GM21529 (cell line): ENCODE measurements around the gene XBP1.
"Not testable (repeated sequence)": the region's sequence is repeated elsewhere in the genome, so short reads cannot be mapped to it uniquely, and the experiment has no call there.

ENCODE experiments used
- ATAC-seq: cut with Tn5 transposase; IDR thresholded peaks from one replicate; pipeline ENCODE4 v1.9.1; 2021; ENCODE audit not compliant: unreplicated experiment

XBP1 gene

DNA sequence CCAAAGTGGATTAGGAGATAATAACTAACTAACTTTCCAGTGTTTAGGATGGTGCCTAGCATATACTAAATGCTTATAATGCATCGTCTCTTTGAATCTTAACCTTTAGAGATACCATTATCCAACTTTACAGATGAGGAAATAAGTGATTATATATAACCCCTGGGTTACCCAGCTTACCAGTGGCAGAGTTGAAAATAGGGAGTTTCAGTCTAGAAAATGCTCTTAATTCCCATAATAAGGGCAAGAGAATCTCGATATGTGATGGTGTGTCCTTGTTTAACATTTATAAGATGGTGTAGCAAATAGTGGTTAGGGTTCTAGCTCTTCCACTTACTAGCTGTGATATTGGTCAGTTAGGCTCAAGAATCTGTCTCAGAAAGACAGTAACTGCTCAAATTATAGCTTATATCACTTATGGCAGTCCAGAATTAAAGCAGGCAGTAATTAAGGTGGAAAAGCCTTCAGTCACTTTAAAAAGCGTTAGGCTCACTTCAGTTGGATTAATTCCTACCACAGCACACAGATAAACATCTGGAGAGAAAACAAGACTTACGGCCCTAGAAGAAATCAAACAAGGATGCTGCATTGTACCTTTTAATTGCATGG, 6.3 kb downstream of the XBP1 start:
- ATAC-seq = no peak

DNA sequence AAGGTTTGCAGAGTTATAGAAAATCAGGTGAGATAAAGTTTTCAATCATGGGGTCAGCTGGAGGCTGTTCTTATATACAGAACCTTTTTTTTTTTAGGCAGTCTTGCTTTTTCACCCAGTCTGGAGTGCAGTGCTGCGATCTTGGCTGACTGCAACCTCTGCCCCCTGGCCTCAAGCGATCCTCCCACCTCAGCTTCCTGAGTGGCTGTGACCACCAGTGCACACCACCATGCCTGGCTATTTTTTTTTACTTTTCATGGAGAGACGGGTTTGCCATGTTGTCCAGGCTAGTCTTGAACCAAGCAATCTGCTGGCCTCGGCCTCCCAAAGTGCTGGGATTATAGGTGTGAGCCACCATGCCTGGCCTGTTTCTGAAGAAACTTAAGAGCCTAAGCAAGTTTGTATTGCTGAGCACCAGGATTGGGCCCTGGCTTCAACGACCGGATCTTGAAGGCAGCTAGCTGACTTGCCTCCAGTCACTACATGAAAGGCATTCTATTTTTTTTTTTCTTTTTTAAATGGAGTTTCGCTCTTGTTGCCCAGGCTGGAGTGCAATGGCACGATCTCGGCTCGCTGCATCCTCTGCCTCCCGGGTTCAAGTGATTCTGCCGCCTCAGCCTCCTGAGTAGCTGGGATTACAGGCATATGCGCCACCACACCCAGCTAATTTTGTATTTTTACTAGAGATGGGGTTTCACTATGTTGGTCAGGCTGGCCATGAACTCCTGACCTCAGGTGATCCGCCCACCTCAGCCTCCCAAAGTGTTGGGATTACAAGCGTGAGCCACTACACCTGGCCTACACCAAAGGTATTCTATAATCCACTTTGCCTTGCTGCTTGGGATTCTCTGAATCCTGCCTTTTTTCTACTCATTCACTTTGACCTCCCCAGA, 7.6 kb downstream of the XBP1 start:
- peak; percentile 41 for ATAC-seq

DNA sequence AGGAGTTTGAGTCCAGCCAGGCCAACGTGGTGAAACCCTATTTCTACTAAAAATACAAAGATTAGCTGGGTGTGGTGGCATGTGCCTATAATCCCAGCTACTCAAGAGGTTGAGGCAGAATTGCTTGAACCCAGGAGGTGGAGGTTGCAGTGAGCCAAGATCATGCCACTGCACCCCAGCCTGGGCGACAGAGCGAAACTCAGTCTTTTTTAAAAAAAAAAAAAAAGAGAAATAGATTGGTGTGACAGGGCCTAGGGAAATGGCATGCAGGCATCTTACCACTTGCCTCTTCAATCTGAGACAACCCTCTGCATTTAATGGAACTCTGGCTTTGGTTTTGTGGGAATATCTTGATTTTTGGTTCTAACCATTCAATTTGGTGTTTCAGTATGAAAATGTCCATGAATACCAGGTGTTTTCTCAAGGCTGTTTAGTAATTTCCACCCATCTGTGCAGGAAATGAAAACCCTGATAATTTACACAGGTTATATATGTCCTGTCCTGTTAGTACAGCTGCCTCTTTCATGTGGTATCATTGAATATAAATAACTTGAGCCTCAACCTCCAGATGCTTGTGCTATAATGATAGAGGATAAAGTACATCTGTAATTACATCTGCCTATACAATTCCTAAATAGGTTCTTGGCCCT, 8.4 kb downstream of the XBP1 start:
- ATAC-seq = peak; percentile 64

DNA sequence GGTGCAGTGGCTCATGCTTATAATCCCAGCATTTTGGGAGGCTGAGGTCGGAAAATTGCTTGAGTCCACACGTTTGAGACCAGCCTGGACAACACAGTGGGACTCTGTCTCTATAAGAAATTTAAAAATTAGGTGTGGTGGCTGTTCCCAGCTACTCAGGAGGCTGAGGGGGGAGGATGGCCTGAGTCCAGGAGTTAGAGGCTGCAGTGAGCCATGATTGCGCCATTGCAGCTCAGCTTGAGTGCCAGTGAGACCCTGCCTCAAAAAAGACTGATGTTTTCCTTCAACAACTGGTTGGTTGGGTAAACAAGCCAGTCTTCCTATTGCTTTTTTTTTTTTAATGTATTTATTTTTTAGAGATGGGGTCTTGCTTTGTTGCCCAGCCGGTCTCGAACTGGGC, 9.2 kb downstream of the XBP1 start:
- no peak for ATAC-seq

DNA sequence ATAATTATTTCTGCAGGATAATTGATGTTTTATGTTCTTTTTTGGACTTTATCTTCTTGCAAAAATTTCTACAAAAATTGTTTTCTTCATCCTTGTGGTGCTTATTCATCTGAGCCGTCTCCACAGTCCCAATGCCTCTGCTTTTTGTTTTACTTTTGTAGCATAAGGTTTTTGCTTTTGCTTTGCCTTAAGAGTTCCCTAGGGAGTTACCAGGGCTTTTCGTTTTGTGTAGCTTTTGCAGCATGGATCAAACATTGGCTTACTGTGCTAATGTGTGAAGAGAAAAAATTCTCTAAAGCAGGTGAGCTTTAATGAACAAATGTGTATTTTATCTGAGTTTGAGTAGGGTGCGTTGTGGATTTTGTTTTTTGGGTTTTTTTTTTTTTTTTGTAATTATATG, 11.8 kb downstream of the XBP1 start:
- ATAC-seq = no peak

DNA sequence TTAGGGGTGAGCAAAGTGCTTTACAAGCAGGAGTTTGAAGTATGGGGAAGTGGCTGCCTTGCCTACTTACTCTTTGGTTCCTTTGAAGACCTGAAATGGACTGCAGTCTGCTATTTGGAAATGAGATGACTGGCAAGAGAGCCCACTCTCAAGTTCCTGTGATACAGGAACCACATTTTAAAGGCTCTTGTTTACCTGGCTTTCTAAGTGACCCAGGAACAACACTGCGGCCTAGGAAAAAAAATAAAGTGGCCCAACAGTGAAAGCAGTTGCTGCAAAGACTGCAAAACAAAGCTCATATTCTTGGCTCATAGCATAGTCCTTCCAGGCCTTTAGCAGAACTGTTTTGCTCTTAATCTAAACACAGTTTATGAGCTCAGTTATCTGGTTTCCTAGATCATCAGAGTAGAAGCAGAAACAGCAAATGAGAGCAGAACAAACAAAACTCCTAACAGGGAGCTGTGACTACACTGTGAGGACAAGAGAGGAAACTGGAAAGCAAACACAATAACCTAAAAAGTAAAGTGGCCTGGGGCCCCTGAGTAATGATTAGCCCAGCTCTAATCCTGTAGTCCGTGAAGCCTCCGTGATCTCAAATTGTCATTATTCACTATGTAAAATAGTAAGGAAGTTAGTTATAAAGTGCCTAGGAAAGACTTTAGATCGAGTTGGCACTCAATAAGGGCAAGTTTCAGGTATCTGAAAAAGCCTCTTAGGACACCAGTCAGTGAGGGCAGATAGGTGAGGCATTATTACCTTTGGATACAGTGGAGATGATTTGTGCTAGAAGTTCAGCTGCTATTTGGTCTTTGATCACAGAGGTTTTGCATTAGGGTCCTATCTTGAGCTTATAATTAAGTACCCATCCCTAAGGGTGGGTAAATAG, 16.3 kb downstream of the XBP1 start:
- ATAC-seq = no peak

DNA sequence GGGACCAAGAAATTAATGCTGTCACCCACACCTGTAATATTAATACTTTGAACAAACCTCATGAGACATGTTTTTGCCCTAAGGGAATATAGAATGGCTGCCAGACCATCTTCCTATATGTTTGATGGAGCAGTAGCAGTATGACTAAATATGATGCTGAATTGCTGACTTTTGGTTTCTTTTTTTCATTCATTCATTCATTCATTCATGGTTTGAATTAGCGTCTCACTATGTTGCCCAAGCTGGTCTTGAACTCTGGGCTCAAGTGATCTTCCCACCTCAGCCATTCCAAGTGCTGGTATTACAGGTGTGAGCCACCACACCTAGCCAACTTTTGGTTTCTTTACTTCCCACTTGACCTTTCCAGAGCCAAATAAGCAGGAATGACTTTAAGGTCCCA, 20.1 kb downstream of the XBP1 start:
- ATAC-seq = no peak

DNA sequence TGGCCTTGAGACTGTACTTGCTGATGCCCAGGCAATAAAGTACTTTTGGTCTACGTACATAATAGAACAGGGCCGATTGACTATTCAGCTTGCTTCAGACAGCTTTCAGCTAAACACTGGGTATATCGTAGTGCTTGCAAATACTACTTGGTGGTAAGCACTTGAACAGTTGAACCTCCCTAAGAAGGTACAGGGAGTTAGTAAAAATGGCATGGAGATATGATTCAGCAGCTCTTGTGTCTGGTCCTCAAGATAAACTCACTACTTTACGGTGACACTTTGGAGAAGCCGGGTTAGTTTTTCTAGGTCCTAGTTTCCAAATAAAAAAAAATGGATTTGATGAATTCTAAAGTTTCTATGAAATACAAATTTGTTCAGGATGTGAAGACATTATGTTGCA, 20.5 kb downstream of the XBP1 start:
- ATAC-seq = no peak

DNA sequence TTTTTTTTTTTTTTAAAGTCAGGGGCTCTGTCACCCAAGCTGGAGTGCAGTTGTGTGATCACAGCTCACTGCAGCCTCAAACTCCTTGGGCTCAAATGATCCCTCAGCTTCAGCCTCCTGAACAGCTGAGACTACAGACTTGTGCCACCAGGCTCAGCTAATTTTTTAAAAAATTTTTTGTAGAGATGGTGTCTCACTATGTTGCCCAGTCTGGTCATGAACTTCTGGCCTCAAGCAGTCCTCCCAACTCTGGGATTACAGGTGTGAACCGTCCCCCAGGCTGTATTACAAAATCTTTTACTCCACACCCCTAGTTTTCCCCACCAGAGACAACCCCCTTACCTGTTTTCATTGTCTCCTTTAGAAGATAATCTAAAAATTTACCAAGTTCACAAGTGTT, 26.0 kb downstream of the XBP1 start:
- ATAC-seq = no peak

DNA sequence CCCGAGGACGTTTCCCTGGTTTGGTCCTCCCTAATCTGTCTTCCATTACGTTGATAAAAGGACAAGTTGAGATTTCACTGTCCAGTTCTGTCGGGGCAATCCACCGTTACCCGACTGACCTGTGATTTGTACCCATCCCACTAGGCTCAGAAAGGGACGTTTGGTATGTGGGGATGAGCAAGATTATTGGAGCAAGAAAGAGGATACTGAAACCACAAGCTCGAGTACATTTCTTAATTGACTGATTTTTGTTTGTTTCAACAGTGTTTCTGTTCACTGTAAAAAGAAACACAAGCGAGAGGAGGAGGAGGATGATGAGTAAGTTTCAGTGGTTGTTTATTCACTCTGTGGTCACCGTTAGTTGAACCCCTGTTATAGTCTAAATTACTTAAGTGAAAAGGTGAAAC, 26.9 kb downstream of the XBP1 start:
- peak; percentile 18 for ATAC-seq

DNA sequence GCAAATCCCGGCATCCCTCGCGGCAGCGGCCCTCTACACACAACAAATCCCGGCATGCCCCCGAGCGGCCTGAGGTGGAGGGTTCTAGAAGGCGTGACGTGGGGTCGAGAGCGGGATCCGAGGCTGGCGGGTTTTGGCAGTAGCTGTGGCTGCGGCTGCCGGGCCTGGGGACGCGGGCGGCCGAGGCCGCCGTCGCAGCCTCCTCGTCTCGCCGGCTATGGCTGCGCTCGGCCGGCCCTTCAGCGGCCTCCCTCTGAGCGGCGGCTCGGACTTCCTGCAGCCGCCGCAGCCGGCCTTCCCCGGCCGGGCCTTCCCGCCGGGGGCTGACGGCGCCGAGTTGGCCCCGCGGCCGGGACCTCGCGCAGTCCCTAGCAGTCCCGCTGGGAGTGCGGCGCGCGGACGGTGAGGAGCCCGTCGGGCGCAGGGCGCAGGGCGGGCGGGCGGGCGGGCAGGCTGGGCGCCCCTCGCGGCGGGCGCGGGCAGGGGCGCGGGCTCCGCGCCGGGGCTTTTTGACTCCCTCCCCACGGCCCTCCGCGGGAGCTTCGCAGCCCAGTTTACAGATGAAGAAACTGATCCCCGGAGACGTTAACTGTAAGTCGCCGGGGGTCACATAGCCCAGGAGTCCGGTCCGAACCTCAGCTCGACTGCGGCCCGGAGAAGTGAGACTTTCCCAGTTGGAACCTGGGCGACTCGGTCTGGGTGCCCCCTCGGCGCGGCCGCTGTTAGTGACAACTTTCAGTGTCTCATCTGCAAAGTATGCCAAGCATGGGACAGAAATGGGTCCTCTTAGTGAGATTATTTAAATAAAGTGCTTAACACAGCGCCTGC, 27.5 kb downstream of the XBP1 start, which contains the start of gene CCDC117:
TSS of gene CCDC117 (plus strand) at position 63 of the 828 bp plus-strand sequence. CDS start at position 218, 155 bp downstream.
- ATAC-seq = peak; percentile 86

DNA sequence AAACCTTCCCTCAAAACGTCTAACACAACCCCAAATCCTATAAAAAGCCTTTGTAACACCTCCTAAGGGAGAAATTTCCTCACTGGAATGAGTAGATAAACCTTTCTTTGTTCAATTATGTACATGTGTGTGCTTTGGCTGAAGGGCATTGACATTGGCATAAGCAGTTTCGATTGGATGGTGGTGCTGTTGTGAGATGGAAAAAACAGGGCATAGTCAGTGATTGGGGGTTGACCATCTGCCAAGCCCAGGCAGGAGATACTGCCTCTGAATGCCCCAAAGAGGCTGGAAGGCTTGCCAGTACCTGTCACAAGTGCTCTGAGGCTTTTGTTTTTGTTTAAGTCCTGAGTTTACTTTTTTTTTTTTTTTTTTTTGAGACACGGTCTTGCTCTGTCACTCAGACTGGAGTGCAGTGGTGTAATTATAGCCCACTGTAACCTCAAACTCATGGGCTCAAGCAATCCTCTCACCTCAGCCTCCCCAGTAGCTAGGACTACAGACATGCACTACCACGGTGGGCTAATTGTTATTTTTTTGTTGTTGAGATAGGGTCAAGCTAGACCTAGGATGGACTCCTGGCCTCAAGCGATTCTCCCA, 29.1 kb downstream of the XBP1 start:
- ATAC-seq = no peak

DNA sequence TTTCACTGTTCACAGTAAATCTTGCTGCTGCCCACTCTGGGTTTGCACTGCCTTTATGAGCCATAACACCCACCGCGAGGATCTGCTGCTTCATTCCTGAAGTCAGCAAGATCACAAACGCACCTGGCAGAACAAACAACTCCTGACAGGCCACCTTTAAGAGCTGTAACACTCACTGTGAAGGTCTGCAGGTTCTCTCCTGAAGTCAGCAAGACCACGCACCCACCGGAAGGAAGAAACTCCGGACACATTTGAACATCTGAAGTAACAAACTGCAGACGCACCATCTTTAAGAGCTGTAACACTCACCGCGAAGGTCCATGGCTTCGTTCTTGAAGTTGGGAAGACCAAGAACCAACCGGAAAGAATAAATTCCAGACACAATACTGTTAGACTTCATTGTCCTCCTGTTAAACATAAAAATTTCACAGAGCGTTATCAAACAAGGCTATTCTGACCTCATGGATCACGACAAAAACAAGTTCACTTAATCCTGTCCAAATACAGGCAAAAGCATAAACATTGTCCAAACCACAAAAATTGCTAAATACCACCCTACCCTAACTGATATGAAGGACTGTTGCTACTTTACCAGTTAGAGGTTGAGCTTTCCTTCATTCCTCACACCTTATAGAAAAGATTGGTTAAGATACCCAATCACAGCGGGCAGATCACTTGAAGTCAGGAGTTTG, 30.8 kb downstream of the XBP1 start:
- ATAC-seq = no peak

DNA sequence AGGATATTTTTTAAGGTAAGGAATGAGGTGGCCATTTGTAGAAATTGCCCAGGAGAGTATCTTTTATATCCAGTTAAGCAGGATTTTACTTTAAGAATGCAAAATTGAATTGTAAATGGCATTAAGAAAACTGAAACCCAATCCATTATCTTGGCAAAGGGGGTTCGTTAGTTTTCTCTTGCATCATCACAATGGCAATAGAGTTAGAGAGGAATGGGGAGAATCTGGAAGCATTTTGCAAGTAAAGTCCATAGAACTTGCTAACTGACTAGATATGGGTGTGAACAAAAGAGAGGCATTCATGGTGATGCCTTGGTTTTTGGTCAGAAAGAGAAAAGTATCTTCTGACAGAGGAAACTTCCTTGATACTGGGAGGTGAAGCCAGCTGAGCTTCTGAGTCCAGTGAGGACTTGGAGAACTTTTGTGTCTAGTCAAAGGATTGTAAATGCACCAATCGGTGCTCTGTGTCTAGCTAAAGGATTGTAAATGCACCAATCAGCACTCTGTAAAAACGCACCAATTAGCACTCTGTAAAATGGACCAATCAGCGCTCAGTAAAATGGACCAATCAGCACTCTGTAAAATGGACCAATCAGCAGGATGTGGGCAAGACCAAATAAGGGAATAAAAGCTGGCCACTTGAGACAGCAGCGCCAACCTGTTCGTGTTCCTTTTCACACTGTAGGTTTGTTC, 31.5 kb downstream of the XBP1 start:
- ATAC-seq = no peak

DNA sequence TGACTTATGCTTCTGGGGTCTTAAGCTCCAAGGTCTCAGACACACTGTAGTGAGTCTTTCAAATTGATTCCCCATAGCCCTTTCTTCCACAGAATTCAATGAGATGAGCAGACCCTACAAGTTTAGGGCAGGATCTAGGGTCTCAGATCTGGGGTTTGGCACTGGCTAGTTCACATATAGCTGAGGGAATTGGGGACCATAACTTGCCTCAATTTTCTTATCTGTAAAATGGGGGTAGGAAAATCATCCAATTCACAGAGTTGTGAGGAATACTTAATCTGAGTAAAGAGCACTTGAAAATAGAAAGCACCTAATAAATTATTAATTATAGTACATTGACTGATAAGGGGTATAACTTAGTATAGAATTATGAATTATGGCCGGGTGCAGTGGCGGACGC, 33.7 kb downstream of the XBP1 start:
- no peak for ATAC-seq

DNA sequence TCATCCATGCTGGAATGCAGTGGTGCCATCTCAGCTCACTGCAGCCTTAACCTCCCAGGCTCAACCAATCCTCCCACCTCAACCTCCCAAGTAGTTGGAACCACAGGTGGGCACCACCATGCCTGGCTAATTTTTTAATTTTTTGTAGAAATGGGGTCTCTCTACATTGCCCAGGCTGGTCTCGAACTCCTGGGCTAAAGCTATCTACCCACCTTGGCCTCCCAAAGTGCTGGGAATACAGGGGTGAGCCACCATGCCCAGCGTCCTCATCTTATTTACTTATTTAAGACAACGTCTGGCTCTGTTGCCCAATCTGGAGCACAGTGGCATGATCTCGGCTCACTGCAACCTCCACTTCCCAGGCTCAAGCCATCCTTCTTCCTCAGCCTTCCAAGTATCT, 38.4 kb downstream of the XBP1 start:
- ATAC-seq = not testable (repeated sequence)

DNA sequence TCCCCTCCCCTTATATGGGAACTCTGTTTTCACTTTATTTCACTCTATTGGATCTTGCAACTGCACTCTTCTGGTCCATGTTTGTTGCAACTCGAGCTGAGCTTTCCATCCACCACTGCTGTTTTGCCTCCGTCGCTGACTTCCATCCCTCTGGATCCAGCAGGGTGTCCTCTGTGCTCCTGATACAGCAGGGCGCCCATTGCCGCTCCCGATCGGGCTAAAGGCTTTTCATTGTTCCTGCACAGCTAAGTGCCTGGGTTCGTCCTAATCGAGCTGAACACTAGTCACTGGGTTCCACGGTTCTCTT, 39.0 kb downstream of the XBP1 start:
- no peak for ATAC-seq

DNA sequence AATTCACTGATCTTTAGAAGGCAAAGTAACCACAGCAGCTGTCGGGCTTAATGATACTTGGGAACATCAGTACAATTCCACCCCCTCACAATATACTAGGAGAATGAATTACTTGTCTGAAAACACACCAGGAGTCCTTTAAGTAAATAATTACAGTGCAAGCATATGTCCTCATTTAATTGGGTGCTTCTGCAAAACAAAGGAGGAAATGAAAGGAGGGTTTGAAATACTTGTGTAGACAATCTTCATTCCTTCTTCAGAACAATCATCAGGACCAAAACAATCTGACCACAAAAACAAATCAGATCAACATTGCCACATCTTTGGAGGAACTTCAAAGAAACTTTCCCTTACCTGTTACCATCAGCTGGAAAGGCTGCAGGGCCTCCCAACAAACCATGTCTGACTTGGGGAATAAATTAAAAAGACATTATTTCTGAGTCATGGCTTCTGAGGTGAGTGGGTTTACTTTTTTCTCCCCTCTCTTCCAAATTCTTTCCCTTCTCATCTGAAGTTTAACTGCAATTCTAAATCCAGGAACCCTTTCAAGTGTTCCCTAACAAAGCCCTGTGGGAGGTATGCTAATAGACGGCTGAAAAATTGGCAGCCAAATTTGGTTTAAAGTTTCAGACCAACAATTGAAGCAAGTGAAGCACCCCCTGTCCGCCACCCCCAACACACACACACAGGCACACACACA, 40.4 kb downstream of the XBP1 start:
- no peak for ATAC-seq
